Thyroid gland (tissue), 4 donors: Measurements from ENCODE around the gene CTSD.

ENCODE experiments used
- CTCF ChIP-seq, 6 experiments: fragments of 200-600 bp in 3 of 6; fragments of 450-650 bp in 3 of 6; sonication (generic) in 3 of 6; IDR thresholded peaks; one replicate each; pipeline ENCODE4 v1.5.1; 2016 to 2019; ENCODE audit warnings: antibody characterized with exemption in 6 of 6, mild to moderate bottlenecking in 2 of 6, inconsistent platforms in 1 of 6, moderate library complexity in 1 of 6
- POLR2A ChIP-seq, 2 donors: fragments of 450-650 bp; IDR thresholded peaks; one replicate each; pipeline ENCODE4 v1.6.1; 2017; ENCODE audit warnings: antibody characterized with exemption in 2 of 2, mild to moderate bottlenecking in 2 of 2, moderate library complexity in 1 of 2

DNA sequence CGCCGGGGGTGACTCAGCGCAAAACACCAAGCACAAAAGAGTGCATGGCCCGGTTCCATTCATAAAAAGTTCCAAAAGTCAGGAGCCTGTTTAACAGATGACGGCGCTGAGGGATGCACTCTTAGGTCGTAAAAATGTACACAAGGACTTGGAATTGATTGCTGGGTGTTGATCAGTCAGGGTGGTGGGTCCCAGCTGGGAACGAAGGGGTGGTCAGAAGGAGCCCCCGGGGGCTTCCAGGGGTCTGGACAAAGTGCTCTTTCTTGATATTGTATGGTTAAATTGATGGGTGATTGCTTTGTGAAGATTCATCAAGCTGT is 34.1 kb downstream of the CTSD start:
- no peak for TF ChIP-seq CTCF (IDR thresholded peaks at IDR 0.05)
- no peak for TF ChIP-seq POLR2A (IDR thresholded peaks at IDR 0.05)
